OCI-LY1 (cell line): Measurements from ENCODE around the gene ARIH2.

Source experiments
- CTCF ChIP-seq: fragments of 200-600 bp; sonication (generic), shearing (Covaris generic); IDR thresholded peaks from 2 replicates; pipeline ENCODE4 v1.5.1; 2017; ENCODE audit warnings: mild to moderate bottlenecking, antibody characterized with exemption, low read length, moderate library complexity, mixed read lengths
- EZH2 ChIP-seq: fragments of 200-600 bp; sonication (generic), shearing (Covaris generic); IDR thresholded peaks from 2 replicates; pipeline ENCODE4 v1.8.0; 2017; ENCODE audit warnings: borderline replicate concordance, mixed run types, mild to moderate bottlenecking, antibody characterized with exemption, low read length, moderate library complexity, mixed read lengths

GRCh38 chr3:48966876-48967361 is 48.3 kb downstream of the ARIH2 start:
- TF ChIP-seq CTCF (no peak), EZH2 (no peak)
